Measurements from ENCODE around the gene ANKRD33B.
"Not testable (repeated sequence)": the region's sequence is repeated elsewhere in the genome, so short reads cannot be mapped to it uniquely, and the experiment has no call there.

The ANKRD33B gene

GRCh38 chr5:10661401-10661800 is 97.5 kb downstream of the ANKRD33B start:
- DNase-seq (ENCODE audit: low spot score): no peak

- DNase-seq (ENCODE audit: low spot score): no peak
These were observed 98.2 kb downstream of the ANKRD33B start for GRCh38 chr5:10662083-10662482.

- no peak for DNase-seq (ENCODE audit: low spot score)
These were observed 99.0 kb downstream of the ANKRD33B start for GRCh38 chr5:10662661-10663488.

GRCh38 chr5:10663489-10664179 is 99.8 kb downstream of the ANKRD33B start:
- no peak for DNase-seq (ENCODE audit: low spot score)

GRCh38 chr5:10664180-10664769 is 100.4 kb downstream of the ANKRD33B start:
- not testable (repeated sequence) for DNase-seq (ENCODE audit: low spot score)

GRCh38 chr5:10665799-10666198 is 101.9 kb downstream of the ANKRD33B start:
- no peak for DNase-seq (ENCODE audit: low spot score)

- DNase-seq (ENCODE audit: low spot score): no peak
These were observed 102.8 kb downstream of the ANKRD33B start for GRCh38 chr5:10666531-10667299.

GRCh38 chr5:10667431-10668057 is 103.7 kb downstream of the ANKRD33B start:
- DNase-seq (ENCODE audit: low spot score): no peak

- no peak for DNase-seq (ENCODE audit: low spot score)
These were observed 104.8 kb downstream of the ANKRD33B start for GRCh38 chr5:10668697-10669096.

- no peak for DNase-seq (ENCODE audit: low spot score)
These were observed 106.1 kb downstream of the ANKRD33B start for GRCh38 chr5:10669983-10670382.

GRCh38 chr5:10671041-10672008 is 107.5 kb downstream of the ANKRD33B start:
- no peak for DNase-seq (ENCODE audit: low spot score)

- no peak for DNase-seq (ENCODE audit: low spot score)
These were observed 108.5 kb downstream of the ANKRD33B start for GRCh38 chr5:10672146-10673016.

- DNase-seq (ENCODE audit: low spot score): no peak
These were observed 109.1 kb downstream of the ANKRD33B start for GRCh38 chr5:10673017-10673389.

GRCh38 chr5:10673407-10673806 is 109.5 kb downstream of the ANKRD33B start:
- DNase-seq (ENCODE audit: low spot score): no peak

GRCh38 chr5:10674096-10674495 is 110.2 kb downstream of the ANKRD33B start:
- no peak for DNase-seq (ENCODE audit: low spot score)

GRCh38 chr5:10674582-10674981 is 110.7 kb downstream of the ANKRD33B start:
- no peak for DNase-seq (ENCODE audit: low spot score)

- no peak for DNase-seq (ENCODE audit: low spot score)
These were observed 111.4 kb downstream of the ANKRD33B start for GRCh38 chr5:10675177-10675700.

GRCh38 chr5:10676224-10676623 is 112.4 kb downstream of the ANKRD33B start:
- DNase-seq (ENCODE audit: low spot score): no peak

GRCh38 chr5:10676946-10677345 is 113.1 kb downstream of the ANKRD33B start:
- DNase-seq (ENCODE audit: low spot score): no peak
